ENCODE measurements around the gene TMEM158. TPM values are rescaled to one million over a fixed set of nuclear protein-coding genes. Genes with fewer than 3 reads are reported as not detected.

TMEM158 gene
- total RNA-seq: not detected

GRCh38 chr3:45226206-45226915 lies at the start of gene TMEM158:
TMEM158 (minus strand) TSS chr3:45226287; CDS start chr3:45226027, 260 bp downstream.

Other genes starting within 250 kb of the TMEM158 start
- gene CLEC3B, start 200.0 kb downstream of the TMEM158 start, total RNA-seq: under 1 TPM; 0.33 to 0.41 TPM
- gene CDCP1, start 79.9 kb downstream of the TMEM158 start, total RNA-seq: 1 to 10 TPM; 6.2 to 7.1 TPM
- 10 to 100 TPM; 19.3 to 21.1 TPM for gene LARS2, start 162.3 kb upstream of the TMEM158 start, total RNA-seq